Activated CD4-positive, alpha-beta T cell treated with anti-CD3 and anti-CD28 coated beads for 4 hours (primary cell): Measurements from ENCODE around the gene GBX2.
"Not testable (repeated sequence)": the region's sequence is repeated elsewhere in the genome, so short reads cannot be mapped to it uniquely, and the experiment has no call there.

Experiments used
- DNase-seq, 2 donors: peaks; one replicate each; pipeline ENCODE4 v3.0.0-alpha.2; 2020

The GBX2 gene

DNA sequence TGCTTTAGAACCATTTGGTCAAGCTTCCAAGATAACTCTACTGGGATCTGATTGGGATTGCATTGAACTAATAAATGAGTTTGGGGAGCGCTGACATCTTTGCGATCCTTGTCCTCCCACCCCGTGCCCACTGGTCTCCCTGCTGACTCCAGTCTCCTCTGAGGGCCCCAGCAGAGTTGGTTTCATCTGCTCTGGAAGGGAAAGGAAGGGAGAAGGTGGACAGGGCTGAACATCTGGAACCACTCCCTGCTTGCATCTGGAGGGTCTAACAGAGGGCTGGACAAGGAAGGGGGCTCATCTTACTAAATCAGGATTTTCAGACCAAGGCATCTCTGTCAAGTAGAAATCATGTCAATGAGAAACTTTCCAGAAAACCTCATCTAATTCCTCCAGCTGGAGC, 12.8 kb downstream of the GBX2 start:
- no peak for DNase-seq

DNA sequence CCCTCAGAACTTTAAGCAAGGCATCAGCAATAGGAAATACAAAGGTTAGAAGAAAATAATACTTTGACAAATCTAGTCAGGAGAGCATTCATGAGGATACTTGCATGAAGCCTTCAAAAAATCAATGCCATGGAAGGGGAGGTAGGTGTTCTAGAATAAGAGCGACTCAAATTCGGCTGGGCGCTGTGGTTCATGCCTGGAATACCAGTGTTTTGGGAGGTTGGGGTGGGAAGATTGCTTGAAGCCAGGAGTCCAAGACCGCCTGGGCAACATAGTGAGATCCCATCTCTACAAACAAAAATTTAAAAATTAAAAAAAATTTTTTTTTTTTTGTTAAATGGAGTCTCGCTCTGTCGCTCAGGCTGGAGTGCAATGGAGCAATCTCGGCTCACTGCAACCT, 21.8 kb downstream of the GBX2 start:
- DNase-seq, result no peak

DNA sequence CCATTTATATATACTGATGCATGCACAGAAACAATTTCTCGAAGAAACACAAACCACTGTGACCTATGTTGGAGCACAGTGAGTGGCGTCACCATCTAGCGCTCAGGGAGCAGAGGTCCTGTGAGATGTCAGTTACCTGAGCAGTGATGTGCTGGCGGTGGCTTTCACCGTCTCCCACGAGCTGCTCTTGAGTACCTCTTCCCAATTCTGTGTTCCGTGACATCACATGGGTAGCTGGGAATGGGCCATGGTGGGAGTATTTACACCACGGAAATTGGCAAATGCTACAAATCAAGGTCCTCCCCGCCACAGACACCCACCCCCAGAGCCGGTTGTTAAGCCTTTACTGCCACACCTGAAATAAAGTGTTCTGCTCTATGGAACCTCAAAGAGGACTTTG, 24.4 kb downstream of the GBX2 start:
- DNase-seq, result no peak

DNA sequence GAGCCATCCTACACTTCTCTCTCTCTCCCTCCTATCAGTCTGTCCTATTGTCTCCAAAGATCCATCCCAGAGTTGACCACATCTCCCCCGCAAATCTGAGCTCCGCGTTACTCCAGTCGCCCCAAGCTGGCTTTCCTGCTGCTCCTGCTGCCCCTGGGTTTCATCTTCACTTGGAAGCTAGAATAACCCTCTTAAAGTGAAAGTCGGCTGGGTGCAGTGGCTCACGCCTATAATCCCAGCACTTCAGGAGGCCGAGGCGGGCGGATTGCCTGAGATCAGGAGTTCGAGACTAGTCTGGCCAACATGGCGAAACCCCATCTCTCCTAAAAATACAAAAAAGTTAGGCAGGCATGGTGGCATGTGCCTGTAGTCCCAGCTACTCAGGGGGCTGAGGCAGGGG, 26.6 kb downstream of the GBX2 start:
- DNase-seq, result not testable (repeated sequence)

DNA sequence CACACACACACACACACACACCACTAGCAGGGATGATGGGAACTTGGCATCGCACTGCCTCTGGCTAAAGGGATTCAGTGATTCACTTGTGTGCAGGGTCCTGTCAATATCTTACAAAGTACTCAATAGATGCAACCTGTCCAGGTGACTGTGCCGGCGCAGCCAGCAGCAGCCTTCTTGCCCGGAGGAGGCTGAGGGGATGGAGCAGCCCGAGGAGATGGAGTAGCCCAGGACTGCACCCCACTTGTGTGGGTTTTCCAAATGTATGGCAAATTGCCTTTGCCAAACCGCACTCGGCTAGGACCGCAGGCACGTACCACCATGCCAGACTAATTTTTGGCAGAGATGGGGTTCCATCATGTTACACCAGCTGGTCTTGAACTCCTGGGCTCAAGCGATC, 31.1 kb downstream of the GBX2 start:
- no peak for DNase-seq

DNA sequence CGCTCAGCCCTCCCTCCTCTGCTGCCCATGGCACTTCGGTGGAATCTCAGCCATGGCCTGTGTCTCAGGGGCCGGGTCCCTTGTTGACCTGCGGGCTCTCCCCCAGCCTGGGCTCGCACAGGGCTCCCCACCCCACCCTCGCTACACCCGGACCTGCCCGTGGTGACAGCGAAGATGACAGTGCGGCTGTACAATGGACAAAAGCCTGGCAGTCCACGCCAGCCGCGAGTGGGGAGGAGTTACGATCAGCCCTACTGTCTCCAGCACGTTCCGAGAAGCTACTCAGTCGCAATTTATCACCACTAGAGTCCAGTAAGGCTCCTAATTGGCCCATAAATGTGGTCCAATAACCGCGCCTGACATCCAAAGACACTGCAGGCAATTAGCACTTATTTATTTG, 31.6 kb downstream of the GBX2 start:
- DNase-seq, result no peak

DNA sequence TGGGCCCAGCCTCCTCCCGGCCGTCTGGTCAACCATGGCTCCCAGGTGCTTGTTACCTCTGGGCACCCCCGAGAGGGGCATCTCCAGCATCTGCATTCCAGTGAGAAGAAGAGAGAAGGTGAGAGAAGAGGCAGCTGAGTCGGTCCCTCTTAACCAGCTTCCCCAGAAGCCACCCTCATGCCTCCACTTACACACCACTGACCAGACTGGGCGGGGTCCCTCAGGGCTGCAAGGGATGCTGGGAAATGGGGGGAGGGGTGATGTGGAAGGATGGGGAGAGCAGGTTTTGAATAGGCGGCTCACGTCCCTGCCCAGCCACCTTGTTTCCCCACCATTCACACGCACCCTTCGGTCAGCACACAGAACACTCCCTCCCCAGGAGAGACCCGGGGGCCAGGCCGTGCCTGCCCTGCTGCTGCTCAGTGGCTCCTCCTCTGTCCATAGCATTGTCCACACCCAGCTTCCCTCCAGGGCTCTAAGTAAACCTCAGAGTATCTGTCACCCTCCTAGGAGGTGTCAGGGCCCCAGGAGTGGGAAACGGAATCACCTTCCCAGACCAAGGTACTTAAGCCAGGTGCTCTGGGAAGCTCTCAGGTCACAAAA, 34.7 kb downstream of the GBX2 start:
- DNase-seq, result no peak

DNA sequence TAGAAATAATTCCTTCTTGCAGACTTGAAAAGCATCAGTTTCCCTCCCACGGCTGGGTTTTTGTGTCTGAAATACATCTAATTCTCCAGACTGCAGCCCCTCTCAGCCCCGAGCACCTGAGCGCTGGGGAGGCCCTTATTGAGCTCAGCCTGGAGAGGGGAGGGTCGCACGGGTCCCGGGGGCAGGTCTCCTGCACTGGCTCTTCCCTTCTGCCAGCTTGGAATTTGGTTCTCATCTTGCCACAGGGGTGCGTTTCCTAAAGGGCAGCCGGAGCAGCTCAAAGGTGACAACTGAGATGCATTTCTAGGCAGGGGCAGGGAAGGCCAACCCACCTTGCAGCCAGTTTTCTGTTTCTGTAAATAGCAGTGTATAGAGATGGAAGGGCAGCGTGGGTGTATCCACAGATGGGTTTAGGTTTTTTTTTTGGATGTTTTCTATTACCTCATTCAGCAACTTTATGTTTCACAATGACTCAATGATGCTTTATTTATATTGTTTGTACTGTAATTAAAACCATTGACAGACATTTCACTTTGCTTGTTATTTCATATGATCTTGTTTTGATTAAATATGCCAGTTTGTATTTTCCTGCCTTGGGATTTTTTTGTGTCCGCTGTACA, 37.0 kb downstream of the GBX2 start:
- DNase-seq, result no peak

DNA sequence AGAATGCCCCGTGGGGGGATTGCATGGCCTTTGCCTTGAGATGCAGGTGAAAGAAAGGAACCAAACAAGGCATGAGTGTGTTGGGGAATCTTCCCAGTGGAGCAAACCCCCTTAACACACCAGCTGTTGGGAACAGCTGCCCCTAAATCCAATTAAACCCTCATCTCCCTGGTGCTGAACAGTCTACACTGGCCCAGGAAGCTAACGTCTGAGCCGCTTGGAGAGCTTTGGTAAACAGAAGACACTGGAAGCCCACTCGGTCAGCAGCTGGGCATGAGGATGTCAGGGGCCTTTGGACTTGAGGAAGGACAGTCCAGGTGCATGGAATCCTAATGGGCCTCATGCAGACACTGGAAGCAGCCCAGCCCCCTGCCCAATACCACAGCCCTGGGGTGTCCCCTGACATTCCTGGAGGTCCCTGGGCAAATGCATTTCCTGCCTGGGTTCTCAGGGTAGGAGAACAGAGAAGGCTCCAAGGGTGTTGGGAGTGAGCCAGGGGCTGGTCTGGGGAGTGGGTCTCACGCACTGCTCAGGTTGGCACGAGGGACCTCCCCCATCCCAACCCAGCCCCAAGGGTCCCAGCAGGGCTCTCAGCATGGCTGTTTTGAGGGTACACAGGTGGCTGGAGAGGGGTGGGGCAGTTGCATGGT, 37.7 kb downstream of the GBX2 start:
- no peak for DNase-seq

DNA sequence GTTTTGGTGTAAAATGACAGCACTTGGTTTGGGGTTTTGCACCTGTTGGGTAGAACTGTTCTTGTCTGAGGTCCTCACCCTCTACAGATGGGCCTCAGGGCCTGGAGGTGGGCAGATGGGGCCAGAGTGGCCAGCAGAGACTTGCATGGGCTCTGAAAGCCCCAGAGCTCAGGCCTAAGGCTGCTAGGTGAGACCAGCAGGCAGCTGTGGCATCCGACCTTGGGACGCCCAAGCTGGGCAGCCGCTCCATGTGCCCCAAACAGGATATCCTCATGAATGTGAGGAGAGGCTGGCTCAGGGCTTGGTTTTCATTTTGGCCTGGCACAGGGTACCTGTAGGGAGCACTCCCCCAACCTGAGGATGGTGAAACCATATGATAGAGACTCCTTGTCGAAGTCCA, 38.3 kb downstream of the GBX2 start:
- DNase-seq, result no peak

DNA sequence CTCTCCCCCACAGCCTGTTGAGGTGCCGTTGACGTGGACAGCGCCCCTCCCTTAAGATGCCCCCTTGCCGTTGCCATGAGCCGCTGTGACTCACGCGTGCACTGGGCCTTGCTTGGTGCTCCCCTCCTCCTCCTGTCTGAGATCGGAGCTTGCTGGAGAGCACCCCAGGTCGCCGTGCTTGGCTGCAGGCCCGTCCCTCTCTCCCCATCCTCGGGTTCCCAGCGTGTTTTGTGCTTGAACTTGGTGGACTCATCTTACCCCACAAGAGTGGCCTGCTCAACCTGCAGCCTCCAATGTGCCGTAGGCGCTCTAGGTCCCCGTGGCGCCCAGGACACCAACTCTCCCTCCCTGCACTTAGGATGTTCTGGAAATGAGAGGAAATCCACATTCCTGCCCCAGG, 39.9 kb downstream of the GBX2 start:
- DNase-seq, result no peak

DNA sequence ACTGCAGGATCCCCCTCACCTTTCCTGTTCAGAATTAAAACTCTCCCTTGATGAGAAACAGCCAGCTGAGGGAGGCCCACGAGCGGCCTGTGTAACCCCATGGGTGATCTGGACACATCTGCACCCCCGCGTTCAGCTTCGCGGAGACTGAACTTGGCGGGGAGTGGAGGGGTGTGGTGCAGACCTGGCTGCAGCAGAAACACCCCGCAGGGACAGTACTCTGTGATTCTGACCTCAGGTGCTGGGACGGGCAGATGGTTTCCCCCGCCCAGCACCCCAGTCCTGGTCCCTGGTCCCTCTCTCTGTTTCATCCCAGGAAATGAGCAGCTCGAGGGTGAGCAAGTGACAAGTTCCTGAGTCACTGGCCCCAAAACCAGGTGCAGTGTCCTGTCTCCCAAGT, 41.2 kb downstream of the GBX2 start:
- DNase-seq, result no peak

DNA sequence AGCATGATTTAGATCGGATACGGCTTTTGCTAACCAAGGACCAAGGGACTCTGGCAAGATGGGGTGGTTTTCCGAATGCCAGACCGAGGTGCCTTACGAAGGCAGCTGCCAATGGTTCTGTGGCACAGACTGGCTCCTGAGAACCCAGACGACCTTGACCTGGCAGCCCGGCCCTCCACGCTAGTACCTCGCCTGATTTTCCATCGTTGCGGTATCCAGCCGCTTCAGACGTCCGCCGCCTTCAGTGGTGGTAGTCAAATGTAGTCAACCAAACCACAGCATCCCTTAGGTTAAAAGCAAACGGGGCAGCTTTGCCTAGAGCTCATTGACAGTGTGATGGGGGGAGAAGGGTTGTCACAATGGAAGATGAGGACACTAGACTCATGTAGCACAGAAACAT, 42.6 kb downstream of the GBX2 start:
- DNase-seq, result no peak

DNA sequence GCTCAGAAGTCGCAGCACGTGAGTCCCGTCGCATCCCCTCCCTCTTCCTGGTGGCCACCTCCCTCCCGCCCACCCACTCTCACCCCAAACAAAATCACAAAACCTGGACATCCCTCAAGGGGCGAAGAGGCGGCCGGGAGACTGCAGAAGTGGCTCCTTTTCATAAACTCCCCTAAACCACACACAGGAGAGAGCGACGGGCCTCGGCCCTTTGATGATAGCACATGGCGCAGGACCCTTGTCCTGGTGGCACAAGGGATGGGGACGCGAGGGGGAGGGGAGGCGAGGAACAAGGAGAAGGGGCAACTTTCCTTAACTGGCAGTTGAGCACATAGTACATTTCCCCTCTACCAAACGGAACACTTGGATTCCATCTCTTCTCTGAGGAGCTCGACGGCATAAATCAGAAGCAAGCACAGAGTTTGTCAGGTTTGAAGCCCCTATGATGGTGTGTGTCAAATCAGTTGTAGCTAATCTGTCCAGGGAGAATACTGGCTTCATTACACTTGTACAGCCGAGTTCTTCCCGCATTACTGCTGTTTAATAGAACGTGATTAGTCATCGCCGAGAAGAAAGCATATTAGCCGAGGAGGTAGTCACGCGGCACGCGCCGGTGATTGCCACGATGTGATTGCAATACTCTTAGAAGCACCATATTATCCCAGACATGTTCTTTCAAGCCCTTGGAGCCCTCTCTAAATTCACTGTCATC, 43.8 kb downstream of the GBX2 start:
- no peak for DNase-seq

DNA sequence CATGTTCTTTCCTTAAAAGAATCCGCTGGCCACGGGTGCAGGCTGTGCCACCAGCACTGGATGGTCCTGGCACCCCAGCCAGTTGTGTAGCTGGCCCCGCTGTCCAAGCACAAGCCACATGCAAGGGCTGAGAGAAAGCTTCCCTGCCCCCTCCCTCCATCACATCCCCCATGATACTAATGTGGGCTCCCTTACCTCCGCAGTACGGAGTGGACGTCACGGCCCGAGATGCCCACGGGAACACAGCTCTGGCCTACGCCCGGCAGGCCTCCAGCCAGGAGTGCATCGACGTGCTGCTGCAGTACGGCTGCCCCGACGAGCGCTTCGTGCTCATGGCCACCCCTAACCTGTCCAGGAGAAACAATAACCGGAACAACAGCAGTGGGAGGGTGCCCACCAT, 44.5 kb downstream of the GBX2 start:
- DNase-seq, result no peak

DNA sequence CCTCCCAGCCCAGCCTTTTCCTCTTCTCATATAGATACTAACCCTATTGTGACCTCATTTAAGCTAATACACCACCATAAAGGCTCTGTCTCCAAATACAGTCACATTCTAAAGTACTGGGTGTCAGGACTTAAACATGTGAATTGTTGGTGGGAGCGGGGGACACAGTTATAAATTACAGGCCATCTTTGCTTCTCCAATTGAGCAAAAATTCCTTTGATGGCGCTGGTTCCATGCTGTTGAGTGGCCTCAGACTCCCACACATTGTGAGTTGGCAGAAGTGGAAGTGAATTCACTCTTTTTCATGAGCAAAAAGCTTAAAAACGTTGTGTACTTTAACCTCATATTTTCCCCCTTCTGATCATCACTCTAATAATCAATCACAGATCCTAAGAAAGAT, 46.0 kb downstream of the GBX2 start:
- DNase-seq, result no peak

DNA sequence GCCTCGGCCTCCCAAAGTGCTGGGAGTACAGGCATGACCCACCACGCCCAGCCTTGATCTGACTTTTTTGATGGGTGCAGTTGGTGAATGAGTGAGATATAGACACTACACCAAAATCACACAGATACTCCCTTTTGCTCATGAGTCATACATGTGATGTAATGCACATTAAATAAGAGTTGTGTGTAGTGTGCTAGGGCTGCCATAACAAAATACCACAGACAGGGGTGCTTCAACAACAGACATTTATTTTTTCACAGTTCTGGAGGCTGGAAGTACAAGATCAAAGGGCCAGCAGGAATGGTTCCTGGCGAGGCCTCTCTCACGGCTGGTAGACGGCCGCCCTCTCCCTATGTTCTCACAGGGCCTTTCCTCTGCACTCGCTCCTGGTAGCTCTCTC, 46.6 kb downstream of the GBX2 start:
- no peak for DNase-seq

DNA sequence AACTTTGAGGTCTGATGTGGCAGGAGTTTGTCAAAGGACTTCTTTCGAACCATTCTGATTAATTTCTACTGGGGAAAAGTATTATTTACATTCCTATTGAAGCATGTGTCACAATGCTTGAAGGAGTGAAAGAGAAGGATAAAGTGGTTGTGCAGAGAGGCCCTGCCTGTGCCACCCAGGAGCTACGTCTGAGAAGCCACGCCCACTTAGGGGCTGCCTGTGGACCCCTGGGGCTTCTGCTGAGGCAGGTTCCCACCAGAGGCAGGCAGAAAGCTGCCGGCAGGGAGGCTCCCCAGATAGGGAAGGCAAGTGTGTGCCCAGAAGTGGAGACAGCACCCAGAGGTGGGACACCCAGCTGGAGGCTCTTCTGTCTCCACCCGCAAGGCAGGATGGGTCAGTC, 47.4 kb downstream of the GBX2 start:
- no peak for DNase-seq

DNA sequence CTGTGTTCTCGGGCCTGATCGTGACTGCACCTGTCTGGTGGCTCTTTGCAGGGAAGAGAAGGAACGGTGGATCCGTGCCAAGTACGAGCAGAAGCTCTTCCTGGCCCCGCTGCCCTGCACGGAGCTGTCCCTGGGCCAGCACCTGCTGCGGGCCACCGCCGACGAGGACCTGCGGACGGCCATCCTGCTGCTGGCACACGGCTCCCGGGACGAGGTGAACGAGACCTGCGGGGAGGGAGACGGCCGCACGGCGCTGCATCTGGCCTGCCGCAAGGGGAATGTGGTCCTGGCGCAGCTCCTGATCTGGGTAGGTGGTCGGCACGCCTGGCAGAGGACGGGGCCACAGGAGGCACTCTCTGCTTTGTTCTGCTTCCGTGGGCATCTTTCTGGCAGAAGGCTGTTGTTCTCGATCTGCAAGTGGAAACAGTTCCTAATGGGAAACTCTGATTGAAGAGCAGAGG, 48.0 kb downstream of the GBX2 start:
- DNase-seq, result no peak

DNA sequence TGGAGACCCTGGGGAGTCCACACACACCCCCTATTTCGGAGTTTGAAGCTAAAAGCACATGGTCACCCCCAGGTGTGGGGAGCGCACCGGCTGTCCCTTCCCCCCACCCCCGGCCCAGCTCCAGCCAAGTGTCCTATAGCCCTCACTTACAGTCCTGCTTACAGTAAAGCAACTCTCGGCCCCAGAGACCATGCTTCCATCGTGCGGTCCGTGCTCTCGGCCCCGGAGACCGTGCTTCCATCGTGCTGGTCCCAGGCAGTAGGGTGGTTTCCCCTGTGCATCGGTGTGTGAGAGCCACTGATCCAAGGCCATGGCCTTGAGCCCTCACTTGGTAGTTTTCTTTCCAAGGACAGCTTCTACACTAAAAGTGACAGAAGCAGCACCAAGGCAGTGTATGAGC, 48.7 kb downstream of the GBX2 start:
- no peak for DNase-seq

DNA sequence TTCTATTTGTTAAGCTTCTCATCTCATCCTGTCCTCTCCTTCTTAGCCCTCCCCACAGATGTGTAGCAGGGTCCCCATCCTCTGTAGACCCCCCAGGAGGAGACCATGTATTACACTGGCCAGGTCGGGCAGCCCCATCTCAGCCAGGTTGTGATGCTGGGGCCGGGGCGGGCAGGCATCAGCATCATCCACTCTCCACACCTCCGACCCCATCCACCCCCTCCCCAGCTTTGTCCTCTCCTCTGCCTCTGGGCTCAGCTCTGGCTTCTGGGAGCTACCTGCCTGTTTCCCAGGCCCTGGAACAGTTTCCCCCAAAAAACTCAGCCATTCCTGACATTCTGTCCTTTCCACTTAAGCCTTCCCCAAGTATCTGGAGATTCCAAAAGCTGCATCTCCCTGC, 49.2 kb downstream of the GBX2 start:
- DNase-seq, result no peak

DNA sequence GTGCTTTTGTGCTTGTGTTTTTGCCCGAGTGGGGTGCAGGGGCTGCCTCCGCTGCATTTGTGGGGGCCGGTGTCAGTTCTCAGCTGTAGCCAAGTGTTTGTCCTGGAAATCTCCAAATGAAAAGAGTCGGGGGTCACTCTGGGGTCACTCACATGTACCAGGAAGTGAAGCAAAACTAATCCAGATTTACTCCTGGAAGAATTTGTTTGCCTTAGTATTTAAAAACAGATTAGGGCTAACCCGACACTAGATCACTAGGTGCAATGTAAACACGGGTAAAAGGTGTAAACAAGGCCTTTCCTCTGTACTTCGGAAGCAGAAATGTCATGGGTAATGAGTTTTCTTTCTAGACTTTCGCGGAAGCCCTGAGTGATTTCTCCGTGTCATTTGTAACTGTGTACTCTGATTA, 50.3 kb downstream of the GBX2 start:
- DNase-seq, result no peak

DNA sequence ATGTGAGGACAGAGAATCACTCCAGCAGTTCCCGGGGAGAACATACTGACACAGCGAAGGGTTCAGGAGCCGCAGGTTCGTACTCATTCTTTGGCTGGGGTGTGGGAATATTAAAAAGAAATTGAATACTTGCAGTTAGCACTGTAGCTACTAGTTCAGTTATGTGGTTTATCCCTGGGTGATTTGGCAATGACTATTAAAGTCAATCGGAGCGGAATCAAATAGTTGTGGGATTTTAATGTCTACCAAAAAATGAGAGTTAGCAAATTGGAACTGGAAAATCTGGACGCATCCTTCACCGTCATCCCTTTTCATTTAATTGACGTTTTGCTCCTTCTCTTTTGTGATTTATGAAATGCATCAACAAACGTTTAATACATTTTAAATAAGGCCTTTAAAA, 50.8 kb downstream of the GBX2 start:
- DNase-seq, result no peak
